ENCODE data around the gene CREB5.
"Not testable (repeated sequence)": the region's sequence is repeated elsewhere in the genome, so short reads cannot be mapped to it uniquely, and the experiment has no call there.

GRCh38 chr7:28598037-28598436, 185.7 kb downstream of the CREB5 start:
- TF ChIP-seq CTCF (conservative IDR thresholded peaks at IDR 0.05; ENCODE audit: low read length); EZH2phosphoT487 (IDR thresholded peaks at IDR 0.05; ENCODE audit: borderline replicate concordance): not testable (repeated sequence)

Data from Loucy (cell line).